ENCODE results near the gene ARSB.

The ARSB gene

GRCh38 chr5:78747055-78747454 lies 238.1 kb downstream of the ARSB start:
- no peak for TF ChIP-seq CTCF (conservative IDR thresholded peaks at IDR 0.05; ENCODE audit: control insufficient read depth, insufficient read depth, low read depth, low read length)
- DNase-seq (ENCODE audit: low read depth) = no peak
- no peak overlapping the region for H3K4me3 ChIP-seq (ENCODE audit: control insufficient read depth, low read depth, low read length)

- DNase-seq (ENCODE audit: low read depth) = peak; percentile 42
- H3K4me3 ChIP-seq (ENCODE audit: control insufficient read depth, low read depth, low read length) = no peak overlapping the region
- no peak for TF ChIP-seq CTCF (conservative IDR thresholded peaks at IDR 0.05; ENCODE audit: control insufficient read depth, insufficient read depth, low read depth, low read length)
These were observed 238.9 kb downstream of the ARSB start for GRCh38 chr5:78746021-78746770.

GRCh38 chr5:78744951-78745534 lies 240.1 kb downstream of the ARSB start:
- H3K4me3 ChIP-seq (ENCODE audit: control insufficient read depth, low read depth, low read length) = no peak overlapping the region
- DNase-seq (ENCODE audit: low read depth) = no peak
- no peak for TF ChIP-seq CTCF (conservative IDR thresholded peaks at IDR 0.05; ENCODE audit: control insufficient read depth, insufficient read depth, low read depth, low read length)

GRCh38 chr5:78741019-78741418 lies 244.1 kb downstream of the ARSB start:
- no peak for TF ChIP-seq CTCF (conservative IDR thresholded peaks at IDR 0.05; ENCODE audit: control insufficient read depth, insufficient read depth, low read depth, low read length)
- no peak overlapping the region for H3K4me3 ChIP-seq (ENCODE audit: control insufficient read depth, low read depth, low read length)
- no peak for DNase-seq (ENCODE audit: low read depth)

DNA sequence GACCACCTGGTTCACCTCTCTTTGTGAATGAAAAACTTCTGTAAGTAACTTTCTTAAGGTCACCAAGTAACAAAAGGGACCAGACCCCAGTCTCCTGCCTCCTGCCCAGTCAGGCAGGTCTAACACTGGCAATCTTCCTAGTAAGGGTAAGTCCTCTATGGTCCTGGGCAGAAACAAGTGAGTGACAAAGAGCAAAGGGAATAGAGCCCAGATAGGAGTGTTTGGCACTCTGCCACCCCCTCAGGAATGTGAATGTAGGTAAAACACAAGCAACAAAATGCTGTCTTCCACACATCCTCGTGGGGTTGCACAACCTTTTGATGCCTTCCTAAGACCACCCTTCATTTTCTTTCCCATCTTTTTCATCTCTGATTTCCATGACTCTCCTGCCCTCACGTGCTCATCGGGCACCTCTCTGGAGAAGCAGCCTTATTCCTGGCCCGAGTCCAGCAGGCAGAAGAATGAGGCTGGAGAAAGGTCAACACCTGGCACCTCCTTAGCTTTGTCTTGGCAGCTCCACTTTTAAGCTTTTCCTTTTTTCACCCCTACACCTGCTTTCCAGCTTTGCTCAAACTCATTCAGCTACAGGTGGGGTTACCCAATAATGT lies 246.3 kb downstream of the ARSB start:
- DNase-seq (ENCODE audit: low read depth) = no peak
- H3K4me3 ChIP-seq (ENCODE audit: control insufficient read depth, low read depth, low read length) = no peak overlapping the region
- no peak for TF ChIP-seq CTCF (conservative IDR thresholded peaks at IDR 0.05; ENCODE audit: control insufficient read depth, insufficient read depth, low read depth, low read length)

DNA sequence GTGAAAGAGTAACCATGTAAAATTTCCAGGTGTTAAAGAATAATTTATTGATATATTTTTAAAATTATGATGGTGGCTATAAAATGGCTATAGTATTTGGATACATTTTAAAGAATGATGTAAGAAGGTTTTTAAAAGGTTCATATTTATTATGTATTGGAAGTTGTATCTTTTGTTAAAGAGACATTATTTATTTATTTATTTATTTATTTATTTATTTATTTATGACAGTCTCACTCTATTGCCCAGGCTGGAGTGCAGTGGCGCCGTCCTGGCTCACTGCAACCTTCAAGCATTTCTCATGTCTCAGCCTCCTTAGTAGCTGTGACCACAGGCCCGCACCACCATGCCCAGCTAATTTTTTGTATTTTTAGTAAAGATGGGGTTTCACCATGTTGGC lies 247.0 kb downstream of the ARSB start:
- no peak for TF ChIP-seq CTCF (conservative IDR thresholded peaks at IDR 0.05; ENCODE audit: control insufficient read depth, insufficient read depth, low read depth, low read length)
- no peak overlapping the region for H3K4me3 ChIP-seq (ENCODE audit: control insufficient read depth, low read depth, low read length)
- no peak for DNase-seq (ENCODE audit: low read depth)

Measured in fibroblast of mammary gland (primary cell).